Stimulated activated CD4-positive, alpha-beta T cell treated with anti-CD3 and anti-CD28 coated beads, Interleukin-1b, Interleukin-23, amount 100 ng/mL, for 24 hours (primary cell): Measurements from ENCODE around the gene ACTR6.
"Not testable (repeated sequence)": the region's sequence is repeated elsewhere in the genome, so short reads cannot be mapped to it uniquely, and the experiment has no call there.

Source experiments
- DNase-seq, 4 experiments: peaks; one replicate each; pipeline ENCODE4 v3.0.0-alpha.2; 2020; ENCODE audit warnings: low read depth in 4 of 4, low spot score in 1 of 4

ACTR6 gene

DNA sequence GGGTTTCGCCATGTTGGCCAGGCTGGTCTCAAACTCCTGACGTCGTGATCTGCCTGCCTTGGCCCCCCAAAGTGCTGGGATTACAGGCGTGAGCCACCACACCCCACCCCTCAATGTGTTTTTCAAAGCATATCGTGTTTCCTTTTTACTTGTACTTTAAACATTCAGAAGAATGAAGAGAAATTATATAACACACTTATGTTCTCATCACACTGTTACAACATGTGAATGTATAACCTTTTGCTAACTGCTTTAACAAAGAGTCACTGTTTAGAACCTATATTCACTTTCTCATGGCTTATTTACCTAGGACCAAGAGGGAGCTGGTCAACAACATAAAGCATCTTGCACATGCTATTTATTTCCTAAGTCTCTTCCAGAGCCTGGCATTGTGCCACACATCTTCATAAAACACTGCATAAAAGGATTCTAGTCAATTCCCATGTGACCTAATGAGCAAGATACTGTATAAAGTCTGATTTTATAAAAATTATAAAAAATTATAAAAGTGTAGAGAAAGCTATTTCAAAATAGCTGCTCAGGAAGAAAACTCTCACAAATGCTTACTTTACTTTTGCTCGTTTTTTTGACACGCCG, 16.0 kb upstream of the ACTR6 start:
- no peak for DNase-seq

GRCh38 chr12:100185361-100185894, 15.2 kb upstream of the ACTR6 start:
- DNase-seq, result no peak

DNA sequence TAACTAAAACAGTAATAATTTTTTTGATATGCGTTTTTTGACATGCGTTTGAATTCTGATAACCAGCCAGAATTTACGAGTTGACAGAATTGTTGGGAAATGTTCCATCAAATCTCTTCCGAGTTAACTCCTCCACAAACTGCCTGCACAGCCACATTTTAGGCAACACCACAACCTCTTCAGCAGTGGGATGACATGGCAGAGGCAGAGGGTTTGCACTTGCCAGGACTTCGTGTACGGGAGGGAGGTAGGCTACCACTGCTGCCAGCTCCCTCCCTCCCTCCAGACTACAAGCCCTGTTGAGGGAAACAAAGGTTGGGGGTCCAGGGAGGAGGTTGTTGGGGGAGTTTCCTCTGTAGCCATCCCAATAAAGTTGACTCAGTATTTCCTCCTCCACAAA, 14.5 kb upstream of the ACTR6 start:
- DNase-seq, result no peak

DNA sequence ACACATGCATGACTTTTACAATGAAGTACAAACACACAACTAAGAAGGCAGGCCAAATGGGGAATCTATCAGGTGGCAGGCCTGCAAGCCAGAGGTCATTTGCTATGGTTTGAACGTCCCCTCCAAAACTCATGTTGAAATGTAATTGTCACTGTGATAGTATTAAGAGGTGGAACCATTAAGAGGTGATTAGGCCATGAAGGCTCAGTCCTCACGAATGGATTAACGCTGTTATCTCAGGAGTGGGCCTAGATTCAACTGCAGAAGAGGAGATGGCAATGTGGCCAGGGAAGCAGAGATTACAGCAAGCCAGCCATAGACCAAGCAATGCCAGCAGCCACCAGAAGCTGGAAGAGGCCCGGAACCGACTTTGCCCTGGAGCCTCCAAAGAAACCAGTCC, 13.5 kb upstream of the ACTR6 start:
- no peak for DNase-seq

- no peak for DNase-seq
Measured at GRCh38 chr12:100187857-100188519, 12.6 kb upstream of the ACTR6 start.

- not testable (repeated sequence) for DNase-seq
Measured at GRCh38 chr12:100188888-100189635, 11.6 kb upstream of the ACTR6 start.

DNA sequence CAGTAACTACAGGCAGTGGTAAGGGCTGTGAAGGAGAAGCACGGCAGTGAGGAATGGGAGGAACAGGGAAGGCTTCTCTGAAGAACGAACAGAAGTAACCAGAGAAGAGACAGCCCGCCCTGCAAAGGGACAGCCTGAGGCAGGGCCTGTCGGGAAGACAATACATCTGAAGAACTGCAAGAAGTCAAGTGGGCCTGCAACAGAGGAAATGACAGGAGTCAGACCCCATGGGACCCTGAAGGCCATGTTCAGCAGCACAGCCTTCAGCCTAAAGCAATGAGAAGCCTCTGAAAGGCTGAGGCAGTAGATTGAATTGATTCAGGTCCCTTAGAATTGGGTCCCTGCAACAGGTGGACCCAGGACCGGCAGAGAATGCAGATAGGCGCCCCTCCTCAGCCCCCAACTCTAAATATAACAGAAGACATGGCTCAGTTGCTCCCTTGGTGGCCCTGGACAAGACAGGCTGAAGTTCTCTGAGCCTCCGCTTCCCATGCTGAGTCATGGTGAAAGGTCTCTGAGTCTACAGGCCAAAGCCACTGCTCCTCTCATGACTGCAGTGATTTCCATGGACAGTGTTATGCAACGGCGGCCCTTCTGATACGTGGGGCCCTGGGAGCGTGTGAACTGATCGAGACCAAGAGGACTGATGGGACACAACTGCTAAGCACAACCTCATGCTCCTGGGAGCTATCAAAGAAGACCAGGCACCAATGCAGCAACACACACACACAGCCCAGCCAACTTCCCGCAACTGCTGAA, 10.8 kb upstream of the ACTR6 start:
- no peak for DNase-seq

DNA sequence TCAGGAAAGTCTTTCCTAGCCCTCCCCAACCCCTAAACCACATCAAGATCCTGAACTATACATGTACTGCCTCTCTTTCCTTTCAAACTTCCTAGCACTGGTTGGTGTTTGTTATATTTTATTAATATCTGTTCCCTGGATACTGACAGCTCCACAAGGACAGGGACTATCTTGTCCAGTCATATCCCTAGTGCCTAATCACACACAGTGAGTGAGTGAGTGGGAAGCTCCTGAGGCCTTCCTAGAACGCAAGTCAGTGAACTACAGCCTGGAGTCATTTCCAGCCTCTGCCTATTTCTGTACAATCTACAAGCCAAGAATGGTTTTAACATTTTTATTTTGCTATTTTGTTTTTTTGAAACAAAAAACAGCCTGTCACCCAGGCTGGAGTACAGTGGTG, 7.5 kb upstream of the ACTR6 start:
- no peak for DNase-seq

DNA sequence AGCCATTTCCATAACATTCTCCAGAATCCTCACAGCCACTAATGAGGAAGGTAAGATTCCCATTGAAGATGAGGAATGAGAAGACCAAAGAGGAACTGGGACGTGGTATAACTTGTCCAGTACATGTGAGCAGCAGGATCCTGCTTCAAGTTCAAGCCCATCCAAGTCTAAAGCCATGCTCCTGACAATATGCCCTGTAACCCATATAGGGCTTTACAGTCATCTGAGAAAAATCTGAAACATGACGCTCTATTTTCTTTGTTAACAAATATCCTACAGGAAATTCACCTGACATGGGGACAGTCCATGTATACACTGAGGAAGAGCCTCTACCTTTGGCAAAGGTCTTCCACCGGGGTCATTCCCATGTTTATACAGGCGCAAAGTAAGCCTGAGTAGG, 3.1 kb upstream of the ACTR6 start:
- no peak for DNase-seq

DNA sequence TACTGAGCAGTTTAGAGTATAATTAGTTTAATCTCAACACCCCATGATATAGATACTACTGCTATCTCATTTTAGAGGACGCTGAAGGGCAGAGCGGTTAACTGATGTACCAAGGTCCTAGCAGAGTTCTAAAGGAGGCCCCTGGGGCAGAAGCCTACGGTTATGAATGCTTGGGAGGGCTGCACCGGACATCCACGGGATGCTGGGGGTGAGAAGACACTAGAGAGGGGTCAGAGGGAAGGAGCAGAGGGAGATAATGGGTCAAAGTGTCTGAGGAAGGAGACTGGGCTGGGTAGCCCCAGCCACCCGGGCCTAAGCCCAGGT, 1.6 kb upstream of the ACTR6 start:
- DNase-seq, result no peak

DNA sequence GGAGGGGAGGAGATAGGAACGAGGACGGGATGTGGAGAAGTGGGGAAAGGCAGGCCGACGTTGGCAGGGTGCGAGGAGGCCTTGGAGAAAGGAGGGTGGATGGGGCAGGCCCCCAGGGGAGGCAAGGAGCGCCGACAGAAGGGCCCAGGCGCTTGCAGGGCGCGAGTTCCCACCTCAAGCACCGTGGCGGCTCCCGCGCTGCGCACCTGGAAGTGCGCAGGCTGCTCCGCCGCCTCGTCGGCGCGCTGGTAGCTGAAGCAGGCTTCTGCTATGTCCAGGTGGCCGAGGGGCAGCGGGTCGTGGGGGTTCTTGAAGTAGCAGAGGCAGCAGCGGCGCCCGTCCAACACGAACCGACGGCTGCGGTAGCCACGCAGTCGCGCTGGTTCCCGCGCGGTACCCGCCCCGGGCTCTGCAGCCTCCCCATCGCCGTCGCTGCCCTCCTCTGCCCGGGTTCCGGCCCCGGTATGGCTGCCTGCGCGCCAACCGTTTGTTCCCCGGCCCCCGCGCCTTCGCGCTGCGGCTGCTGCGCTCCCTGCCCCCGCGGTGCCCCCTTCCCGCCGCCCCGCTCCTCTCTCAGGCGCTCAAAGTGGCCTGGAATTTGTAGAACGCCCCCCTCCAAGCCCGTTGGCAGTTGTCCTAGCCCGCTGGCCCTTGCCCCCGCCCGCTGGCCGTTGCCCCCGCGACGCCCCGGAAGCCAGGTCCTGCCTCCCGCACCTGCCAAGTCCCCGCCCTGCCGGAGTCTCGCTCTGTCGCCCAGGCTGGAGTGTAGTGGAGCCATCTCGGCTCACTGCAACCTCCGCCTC, 1.1 kb upstream of the ACTR6 start:
- peak; percentile 38 to 67 (median 52) for DNase-seq

- DNase-seq, result no peak
Measured at GRCh38 chr12:100201604-100202423, 1.2 kb downstream of the ACTR6 start.

GRCh38 chr12:100207311-100207710, 6.7 kb downstream of the ACTR6 start:
- no peak for DNase-seq

- no peak for DNase-seq
Measured at GRCh38 chr12:100208834-100209233, 8.2 kb downstream of the ACTR6 start.

DNA sequence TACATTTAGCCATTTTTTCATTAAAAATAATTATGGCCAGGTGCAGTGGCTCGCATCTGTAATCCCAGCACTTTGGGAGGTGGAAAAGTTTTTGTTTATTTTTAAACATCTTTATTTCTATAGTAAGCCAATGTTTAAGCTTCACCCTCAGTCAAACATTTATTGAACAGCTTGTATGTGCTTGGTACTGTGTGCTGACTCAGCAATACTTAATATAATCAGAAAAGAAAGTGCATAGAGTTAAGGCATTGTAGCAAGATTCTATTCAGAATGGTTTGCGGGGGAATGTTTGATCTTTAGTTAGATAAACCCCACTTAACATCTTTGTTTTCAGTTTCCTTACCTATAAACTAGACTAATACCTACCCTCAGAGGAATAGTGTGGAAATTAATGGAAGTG, 11.1 kb downstream of the ACTR6 start:
- no peak for DNase-seq

- DNase-seq, result no peak
Measured at GRCh38 chr12:100213016-100213891, 12.6 kb downstream of the ACTR6 start.

DNA sequence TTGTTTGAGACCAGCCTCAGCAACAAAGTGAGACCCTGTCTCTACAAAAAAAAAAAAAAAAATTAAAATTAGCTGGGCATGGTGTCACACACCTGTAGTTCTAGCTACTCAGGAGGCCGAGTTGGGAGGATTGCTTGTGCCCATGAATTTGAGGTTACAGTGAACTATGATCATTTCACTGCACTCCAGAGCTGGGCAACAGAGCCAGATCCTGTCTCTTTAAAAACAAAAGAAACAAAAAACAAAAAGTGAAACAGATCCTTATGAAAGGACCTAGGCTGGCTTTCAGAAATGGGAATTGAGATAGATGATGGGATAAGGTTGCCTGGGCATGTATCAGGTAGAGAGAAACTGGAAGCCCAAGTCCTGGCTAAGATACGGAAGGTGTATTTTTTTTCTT, 13.9 kb downstream of the ACTR6 start:
- DNase-seq, result no peak

- DNase-seq, result no peak
Measured at GRCh38 chr12:100215209-100215608, 14.6 kb downstream of the ACTR6 start.

GRCh38 chr12:100216337-100216736, 15.7 kb downstream of the ACTR6 start:
- DNase-seq, result no peak
